Measurements from ENCODE around the gene SLC38A6. TPM values are rescaled to one million over a fixed set of nuclear protein-coding genes. Genes with fewer than 3 reads are reported as not detected.
A peak's percentile ranks its signal among the peaks of the same experiment; 100 is the strongest.

SLC38A6 gene
- total RNA-seq, 2 donors from 2014 or later = 6.2 to 9.4 TPM

DNA sequence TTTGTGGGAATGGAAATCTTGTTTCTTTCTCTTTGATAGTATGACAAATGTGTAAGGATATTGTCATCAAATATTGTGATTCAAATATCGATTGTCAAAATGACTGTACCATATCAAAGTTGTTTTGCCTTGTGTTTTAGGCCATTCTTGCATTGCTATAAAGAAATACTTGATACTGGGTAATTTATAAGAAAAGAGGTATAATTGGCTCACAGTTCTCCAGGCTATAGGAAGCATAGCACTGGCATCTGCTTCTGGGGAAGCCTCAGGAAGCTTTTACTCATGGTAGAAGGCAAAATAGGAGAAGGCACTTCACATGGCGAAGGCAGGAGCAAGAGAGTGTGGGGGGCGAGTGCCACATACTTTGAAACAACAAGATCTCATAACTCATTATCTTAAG, 8.0 kb upstream of the SLC38A6 start:
- no peak for ATAC-seq
- DNase-seq = no peak
- intact Hi-C loops (cut with DNase I, micrococcal nuclease) = no loop called here

DNA sequence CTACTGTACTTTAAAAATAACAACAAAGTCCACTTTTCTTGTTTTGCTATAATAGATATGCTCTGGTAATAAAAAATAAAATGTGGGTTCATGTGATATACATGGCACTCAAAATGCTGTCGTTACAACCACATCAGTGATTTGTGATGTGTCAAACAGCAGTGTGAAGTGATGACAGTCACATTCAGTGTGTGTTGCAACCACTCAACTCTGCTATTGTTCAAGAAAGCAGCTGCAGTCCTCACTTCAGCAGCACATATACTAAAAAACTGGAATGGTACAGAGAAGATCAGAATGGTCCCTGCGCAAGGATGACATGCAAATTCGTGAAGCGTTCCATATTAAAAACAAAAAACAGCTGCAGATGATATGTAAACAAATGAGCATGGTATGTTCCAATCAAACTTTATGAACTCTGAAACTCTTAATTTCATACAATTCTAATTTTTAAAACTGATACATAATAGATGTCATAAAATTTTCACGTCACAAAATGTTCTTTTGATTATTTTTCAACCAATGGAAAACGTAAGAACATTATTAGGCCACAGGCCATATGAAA, 6.9 kb upstream of the SLC38A6 start:
- no peak for ATAC-seq
- intact Hi-C loops (cut with DNase I, micrococcal nuclease) = no loop called here
- no peak for DNase-seq

DNA sequence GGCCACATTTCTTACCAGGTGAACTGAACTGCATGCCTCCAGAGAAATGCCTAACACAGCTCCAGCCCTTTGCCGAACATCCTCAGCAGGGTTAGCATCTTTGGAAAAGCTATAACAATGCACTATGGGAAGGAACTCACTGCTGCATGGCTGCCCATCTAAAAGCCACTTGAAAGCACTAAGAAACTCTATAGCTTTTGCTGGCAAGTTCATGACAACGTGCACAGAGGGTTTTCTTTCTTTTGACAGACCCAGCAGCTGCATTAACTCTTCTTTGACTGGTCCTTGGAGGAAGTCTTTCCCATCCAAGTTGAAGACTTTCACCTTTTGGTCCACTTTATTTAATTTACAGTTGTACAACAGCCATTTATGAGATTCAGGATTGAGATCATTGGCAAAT, 5.5 kb upstream of the SLC38A6 start:
- DNase-seq (no peak), ATAC-seq (no peak)
- intact Hi-C loops (cut with DNase I, micrococcal nuclease) = no loop called here

DNA sequence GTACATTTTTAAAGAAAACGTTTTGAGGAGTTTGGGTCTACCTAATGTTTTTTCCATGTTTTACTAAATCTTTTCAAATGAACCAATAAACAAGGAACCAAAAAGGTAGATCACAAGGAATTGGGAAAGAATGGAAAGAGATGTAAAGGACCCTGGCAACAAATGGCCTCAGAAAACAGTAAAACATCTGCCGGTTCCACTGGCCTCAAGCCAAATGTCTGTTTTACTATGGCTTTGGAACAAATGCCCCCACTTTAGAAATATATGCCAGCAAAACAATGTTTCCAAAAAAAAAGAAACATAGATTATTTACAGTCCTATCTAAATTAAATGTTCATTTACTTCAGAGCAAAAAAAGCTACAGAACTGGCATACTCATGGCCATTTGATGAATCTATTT, 3.2 kb upstream of the SLC38A6 start:
- no peak for DNase-seq
- ATAC-seq = no peak
- intact Hi-C loops (cut with DNase I, micrococcal nuclease) = no loop called here

DNA sequence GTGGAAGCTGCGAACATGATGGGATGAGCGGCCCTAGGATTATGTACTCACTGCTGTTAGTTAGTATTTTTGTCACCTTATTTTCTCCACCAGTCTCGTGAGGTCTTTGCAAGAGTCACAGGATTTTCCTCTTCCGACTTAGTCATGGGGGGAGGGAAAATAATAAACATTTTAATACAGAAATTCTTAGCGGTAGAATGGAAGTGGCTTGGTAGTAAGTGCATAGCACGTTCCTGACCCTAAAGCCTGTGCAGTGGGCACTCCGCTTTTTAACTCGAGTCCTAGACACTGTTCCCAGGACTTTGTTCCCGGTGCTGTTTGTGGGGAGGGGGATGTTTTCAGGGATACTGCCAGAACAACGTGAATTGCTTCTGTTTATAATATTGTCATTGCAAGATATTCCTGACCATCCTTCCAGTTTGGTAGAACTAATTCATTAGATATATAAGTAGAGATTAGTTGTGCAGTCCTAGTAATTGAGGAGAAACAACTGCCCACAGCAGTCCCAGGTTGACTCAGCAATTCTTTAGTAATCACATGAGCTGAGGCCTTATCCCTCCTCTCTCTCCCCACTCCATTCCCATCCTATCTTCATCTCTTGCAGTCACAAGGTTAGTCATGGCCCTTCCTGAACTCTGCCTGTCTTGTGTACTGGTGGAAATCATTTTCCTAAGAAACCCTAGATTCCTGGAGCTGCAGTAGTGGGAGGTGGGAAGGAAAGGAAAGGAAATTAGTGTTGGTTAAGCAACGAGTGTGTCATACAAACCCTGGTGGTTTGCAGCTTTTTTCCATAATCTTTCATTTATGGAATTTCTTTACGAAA, 799 bp downstream of the SLC38A6 start:
- no peak for DNase-seq
- no peak for ATAC-seq
- intact Hi-C loops (cut with DNase I, micrococcal nuclease) = no loop called here

DNA sequence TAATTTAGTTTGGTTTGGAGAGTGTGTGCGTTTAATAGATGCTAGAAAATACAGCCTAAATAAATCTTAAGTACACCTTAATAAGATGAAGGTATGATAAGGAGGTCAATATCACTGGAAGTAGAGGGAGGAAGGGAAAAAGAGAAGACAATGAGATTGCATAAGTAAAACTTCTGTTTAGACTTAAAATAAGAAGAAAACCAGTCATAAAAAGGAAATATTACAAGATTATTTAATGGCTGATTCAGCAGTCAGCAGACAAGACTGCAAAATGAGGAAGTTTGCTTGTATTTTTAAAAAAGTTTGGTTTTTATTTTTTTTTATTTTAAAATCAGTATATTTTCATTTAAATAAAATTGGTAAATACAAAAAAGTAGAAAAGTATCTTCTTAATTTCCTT, 3.2 kb downstream of the SLC38A6 start:
- ATAC-seq = no peak
- intact Hi-C loops (cut with DNase I, micrococcal nuclease) = no loop called here
- DNase-seq = no peak

DNA sequence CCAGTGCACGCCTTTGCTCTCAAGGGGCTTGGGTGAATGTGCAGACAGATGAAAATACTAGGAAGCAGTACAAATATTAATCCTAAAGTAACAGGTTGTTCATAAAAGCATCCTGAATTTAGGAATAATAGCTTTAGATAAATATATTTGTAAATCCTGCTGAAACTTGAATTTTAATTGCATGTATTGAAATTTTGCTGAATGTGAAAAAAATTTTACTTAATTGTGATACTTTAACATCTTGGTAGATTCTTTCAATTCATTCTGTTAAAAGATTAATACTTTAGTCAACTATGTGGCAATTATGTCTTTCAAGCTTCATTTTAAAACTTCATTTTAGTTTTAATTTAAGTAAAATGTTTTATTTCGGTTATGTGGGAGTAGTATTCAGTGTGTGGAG, 5.5 kb downstream of the SLC38A6 start:
- intact Hi-C loops (cut with DNase I, micrococcal nuclease) = no loop called here
- DNase-seq (no peak), ATAC-seq (no peak)

DNA sequence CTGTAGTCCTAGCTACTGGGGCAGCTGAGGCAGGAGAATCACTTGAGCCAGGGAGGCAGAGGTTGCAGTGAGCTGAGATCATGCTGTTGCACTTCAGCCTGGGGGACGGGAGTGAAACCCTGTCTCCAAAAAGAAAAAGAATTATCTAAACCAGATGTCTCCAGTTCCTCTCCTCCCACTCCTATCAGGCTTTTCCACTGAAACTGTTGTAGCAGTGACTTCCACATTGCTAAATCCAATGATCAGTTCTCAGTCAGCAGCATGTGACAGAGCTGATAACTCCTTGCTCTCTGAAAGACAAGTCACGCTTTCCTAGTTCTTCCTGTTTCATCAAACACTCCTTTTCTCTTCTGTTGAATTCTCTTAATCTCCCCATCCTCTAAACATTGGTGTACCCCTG, 8.6 kb downstream of the SLC38A6 start:
- DNase-seq (no peak), ATAC-seq (no peak)
- intact Hi-C loops (cut with DNase I, micrococcal nuclease) = no loop called here

DNA sequence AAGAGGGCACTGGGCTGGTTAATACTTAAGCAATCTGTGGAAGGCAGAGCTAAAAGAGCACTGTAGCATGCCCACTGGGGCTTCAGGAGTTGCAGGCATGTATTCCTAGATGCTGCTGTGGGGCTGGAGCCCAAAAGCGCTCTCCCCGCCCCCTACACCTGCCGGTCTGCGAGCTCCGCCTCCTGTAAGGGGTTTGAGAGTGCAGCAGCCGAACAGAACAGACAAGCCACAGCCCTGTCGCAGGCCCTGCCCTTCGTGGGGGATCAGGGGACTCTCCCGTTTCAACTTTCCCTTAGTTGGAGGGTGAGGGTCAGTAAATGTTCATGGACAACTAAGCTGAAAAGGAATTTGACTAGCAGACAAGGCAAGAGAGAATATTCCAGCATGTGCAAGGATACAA, 17.6 kb downstream of the SLC38A6 start:
- ATAC-seq (no peak), DNase-seq (no peak)

DNA sequence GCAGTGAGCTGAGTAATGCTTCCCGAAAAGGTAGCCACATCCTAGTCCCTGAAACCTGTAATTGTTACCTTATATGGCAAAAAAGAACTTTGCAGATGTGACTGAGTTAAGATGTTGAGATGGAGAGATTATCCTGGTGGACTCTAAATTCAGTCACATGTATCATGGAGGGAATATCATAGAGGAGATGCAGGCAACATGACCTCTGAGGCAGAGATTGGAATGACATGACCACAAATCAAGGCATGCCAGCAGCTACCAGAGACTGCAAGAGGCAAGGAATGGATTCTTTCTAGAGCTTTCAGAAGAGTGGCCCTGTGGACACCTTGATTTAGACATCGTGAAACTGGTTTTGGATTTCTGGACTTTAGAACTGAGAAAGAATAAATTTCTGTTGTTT, 18.5 kb downstream of the SLC38A6 start:
- DNase-seq (no peak), ATAC-seq (no peak)
- intact Hi-C loops (cut with DNase I, micrococcal nuclease) = no loop called here

More for the DNA sequence above, 17.6 kb downstream of the SLC38A6 start:
- intact Hi-C loops (cut with DNase I, micrococcal nuclease) = no loop called here

DNA sequence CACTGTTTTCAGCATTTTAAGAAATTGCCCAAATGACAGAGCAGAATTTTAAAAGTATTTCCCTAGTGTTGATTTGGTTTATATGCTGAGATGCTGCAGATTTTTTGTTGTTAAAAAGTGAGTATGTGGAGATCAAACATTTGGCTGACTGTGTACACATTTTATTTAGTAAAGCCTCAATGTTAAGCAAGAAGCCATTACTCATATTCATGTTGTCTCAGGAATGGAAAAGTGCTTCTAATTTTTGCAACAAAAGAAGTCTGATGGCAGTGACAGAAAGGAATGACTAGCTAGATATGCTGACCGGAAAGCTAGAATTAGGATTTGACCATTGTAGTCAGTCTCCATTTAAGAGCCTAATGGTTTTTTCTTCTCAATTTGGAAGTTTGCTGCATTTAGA, 22.5 kb downstream of the SLC38A6 start:
- DNase-seq (no peak), ATAC-seq (no peak)
- intact Hi-C loops (cut with DNase I, micrococcal nuclease) = no loop called here

DNA sequence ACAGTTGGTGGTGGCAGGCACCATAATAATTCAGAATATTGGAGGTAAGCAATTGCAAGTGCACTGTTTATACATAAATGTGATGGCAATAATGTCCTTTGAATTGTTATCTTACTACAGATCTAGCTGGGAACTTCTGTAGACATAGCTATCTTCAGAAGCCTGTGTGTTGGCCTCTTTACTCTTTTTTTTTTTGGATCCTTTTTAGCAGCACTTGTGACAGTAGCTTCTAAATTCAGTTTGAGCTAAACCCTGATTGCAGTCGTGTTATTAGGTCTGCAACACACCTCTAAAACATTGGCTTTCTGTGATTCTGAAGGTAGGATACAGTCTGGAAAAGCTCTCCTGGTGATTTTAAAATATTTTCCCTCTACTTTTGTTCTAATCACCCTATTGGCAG, 38.5 kb downstream of the SLC38A6 start:
- ATAC-seq (no peak), DNase-seq (no peak)
- intact Hi-C loops (cut with DNase I, micrococcal nuclease) = no loop called here

DNA sequence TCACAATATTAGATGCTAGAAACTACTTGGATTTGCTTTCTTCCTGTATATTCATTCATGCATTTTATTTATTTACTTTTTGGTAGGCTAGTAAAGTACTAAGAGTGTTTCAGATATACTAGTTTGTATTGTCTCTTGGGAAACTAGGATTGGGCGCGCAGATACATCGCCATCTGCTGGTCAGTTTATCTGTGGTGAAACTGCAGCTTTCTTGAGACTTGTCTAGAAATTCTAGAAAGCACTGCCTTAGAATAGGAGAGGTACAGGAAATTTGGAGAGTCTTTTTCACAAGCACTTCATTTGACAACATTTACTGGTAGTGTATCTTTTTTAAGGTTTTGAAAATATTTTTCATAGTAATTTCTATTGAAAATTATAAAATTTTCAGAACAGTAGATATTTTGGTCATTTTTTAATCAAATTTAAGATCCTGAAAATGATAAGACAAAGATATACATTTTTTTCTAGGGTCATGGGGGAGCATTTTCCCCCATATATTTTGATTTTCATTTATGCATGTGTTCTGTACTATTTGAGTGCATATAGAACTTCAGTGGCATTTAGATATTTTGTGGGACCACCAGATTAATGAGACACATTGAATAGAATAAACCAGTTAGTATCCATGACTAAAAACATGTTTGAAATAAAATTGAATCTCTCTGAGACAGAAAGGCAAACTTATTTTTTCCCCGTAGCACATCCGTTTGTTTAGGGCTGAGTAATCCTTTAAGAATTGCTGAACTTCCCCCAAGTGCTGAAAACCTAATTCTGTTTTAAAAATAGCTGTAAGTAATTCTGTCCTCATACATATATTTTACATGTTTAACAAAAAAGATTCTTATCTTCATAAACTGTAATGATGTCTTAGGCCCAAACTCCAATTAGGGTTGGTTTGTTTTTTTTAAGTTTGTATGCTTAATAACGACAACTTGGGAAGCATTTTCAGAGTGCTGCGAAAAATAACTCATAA, 44.5 kb downstream of the SLC38A6 start:
- ATAC-seq = peak; percentile 69
- intact Hi-C loops (cut with DNase I, micrococcal nuclease) = loop anchor here (5.0 to 10.0 kb wide), 2 partner anchors 398 to 401 kb away; no protein-coding TSS in a partner anchor
- peak; percentile 33 to 42 for DNase-seq

DNA sequence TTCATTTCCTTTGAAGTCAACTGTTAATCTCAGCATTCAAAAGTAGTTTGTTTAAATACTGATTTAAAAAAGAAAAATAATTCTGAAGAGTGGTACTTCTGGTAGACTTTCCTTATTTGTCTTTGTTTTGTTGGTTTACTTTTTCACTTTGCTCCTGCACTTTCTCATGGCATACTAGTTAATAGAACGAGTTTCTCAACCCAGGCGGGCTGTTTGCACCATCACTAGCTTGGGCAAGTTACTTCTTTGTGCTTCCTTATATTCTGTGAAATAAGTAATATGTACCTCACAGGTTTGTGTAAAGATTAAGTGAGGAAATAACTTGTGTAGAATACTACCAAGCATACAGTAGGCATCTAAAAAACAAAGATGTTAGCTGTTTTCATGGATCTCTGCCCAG, 45.5 kb downstream of the SLC38A6 start:
- intact Hi-C loops (cut with DNase I, micrococcal nuclease) = loop anchor here (5.0 to 10.0 kb wide), 2 partner anchors 399 to 402 kb away; no protein-coding TSS in a partner anchor
- no peak for DNase-seq
- ATAC-seq = no peak

DNA sequence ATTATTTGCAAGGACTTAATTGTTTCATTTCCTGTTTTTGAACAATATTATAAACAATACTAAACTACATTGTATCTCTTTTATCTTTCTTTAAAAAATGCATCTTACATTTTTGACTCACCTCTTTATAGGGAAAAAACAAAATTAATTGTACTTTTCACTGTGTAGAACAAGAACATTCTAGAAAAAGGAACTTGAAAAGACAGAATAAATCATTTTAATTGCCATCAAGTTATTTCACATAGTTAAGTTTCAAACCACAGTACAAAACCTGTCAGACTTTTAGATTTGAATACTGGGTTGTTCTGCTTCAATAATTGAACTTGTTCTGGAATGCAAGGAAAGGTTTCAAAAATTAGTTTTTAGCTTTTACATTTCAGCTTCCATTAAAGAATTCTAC, 50.0 kb downstream of the SLC38A6 start:
- intact Hi-C loops (cut with DNase I, micrococcal nuclease) = no loop called here
- DNase-seq (no peak), ATAC-seq (no peak)

DNA sequence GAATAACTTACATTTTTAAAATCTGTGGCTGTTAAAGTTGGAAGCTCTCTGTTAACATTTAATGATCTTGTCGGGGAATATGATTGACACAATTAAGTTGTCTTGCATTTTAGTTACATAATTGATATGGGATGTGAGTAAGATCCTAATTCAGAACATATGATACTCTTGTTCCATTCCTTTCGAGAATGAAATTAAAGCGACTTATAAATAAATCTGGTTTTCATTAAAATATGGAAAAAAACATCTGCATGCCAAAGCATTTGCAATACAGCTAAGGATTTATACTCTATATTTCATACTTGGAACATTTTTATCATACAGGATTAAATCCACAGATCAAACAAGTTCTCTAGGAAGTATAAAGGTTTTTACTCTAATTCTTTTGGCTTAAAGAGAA, 52.0 kb downstream of the SLC38A6 start:
- ATAC-seq (no peak), DNase-seq (no peak)
- intact Hi-C loops (cut with DNase I, micrococcal nuclease) = no loop called here

DNA sequence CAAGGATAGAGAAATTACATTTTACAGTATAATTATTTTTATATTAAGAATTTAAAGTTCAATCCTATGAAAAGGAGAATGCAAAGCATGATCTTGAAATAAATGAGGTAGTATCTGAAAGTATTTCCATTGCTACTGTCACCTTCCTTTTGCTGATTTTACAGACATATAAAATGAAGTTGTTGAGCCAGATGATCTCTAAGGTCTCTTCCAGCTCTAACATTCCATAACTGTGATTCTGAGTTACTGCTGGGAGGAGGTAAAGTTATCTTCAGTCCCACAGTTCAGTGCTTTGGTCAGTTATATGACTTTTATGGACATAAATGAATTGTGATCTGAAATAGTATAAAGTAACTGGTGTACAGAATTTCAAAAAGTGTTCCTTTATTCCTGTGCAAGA, 52.8 kb downstream of the SLC38A6 start:
- no peak for DNase-seq
- ATAC-seq = no peak
- intact Hi-C loops (cut with DNase I, micrococcal nuclease) = no loop called here

DNA sequence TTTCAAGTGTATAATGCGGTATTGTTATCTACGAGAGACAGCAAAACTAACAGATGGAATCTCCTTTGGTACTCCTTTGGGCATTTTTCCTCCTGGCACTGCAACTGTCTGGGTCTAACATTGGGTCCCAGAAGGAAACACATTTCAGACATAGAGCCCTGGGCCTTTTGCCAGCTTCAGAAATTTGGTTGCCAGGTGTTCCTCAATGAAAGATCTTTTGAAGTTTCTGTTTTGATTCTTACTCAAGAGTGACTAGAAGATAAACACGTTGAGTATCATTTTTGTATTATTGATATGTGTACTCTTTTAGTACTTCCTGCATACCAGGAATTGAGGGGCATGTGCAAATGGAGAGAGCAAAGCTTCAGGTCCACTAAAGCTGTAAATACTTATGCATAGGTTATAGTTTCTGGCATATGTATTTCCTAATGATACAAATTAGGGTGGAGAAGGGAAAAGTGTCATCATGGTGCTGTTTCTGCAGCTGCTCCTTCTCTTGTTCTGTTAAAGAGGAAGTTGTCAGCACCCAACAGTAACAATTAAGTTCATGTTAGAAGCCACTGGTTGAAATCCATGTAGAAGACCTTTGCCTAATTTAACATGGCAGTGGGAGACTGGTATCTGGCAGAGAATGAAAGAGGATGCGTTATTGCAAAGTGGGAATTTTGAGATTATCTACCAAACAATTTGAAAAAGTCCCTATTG, 53.5 kb downstream of the SLC38A6 start:
- intact Hi-C loops (cut with DNase I, micrococcal nuclease) = no loop called here
- ATAC-seq (no peak), DNase-seq (no peak)

DNA sequence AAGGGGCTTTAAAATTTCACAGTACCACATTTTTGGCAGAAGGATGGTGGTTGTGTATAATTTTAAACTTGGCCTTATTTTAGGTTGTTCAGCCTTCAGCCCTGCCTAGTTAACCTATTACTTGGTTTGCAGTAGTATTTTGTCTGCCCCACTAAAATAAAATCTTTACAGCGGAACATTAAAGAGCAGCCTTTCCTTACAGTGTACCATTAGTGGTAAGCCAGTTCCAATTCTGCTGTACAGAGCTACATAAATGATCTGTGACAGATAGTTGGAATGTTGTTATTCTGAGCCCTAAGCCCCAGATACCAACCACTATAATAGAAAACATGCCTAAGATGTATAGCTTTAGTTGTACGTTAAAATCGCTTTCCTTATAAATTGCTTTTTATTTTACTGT, 56.2 kb downstream of the SLC38A6 start:
- intact Hi-C loops (cut with DNase I, micrococcal nuclease) = no loop called here
- no peak for DNase-seq
- ATAC-seq = no peak

Measured in left colon (tissue), 2 donors.